B cell (primary cell): ENCODE results near the gene CYP8B1. TPM values are rescaled to one million over a fixed set of nuclear protein-coding genes. Genes with fewer than 3 reads are reported as not detected.

Source experiments
- ATAC-seq: fragments of 200-7000 bp; cut with Tn5 transposase; one replicate; pipeline ENCODE4 v1.10.0; 2021; ENCODE audit warnings: low read depth, mild to moderate bottlenecking, moderate number of reproducible peaks, moderate library complexity
- CTCF ChIA-PET: fragments of 350-600 bp; sonication (Branson Sonifier 250); formaldehyde crosslinking; loops from one replicate; lab custom pipeline; 2021; ENCODE audit warnings: antibody characterized with exemption, inconsistent platforms; lab: Charles Lee
- POLR2A ChIA-PET: fragments of 350-600 bp; sonication (Branson Sonifier 250); formaldehyde crosslinking; loops from one replicate; lab custom pipeline; 2021; ENCODE audit warnings: antibody characterized with exemption; lab: Charles Lee
- DNase-seq: peaks from one replicate; pipeline ENCODE4 v3.0.0; 2013
- H2AFZ ChIP-seq: 2 replicates; pipeline ENCODE4 v1.6.1; 2012; ENCODE audit warnings: mild to moderate bottlenecking, low read depth, low read length; ENCODE audit not compliant: insufficient read depth, poor library complexity, severe bottlenecking
- H3K27ac ChIP-seq, 2 donors: 1 replicate in 1 of 2; 2 replicates in 1 of 2; pipeline ENCODE4 v1.5.1; 2012 to 2013; ENCODE audit warnings: low read length in 2 of 2, mild to moderate bottlenecking in 2 of 2, moderate library complexity in 1 of 2
- H3K27me3 ChIP-seq, 4 experiments: fragments of 200-600 bp in 1 of 4; sonication (generic) in 1 of 4; replicated peaks in 1 of 4; 1 replicate in 2 of 4; 2 replicates in 2 of 4; pipeline versions ENCODE4 v1.6.1 to v1.7.0; 2013 to 2016; ENCODE audit warnings: low read length in 3 of 4, mild to moderate bottlenecking in 2 of 4, mixed read lengths in 1 of 4, moderate library complexity in 1 of 4; ENCODE audit not compliant: insufficient read depth in 4 of 4, control insufficient read depth in 3 of 4; ENCODE audit errors: control extremely low read depth in 1 of 4
- H3K36me3 ChIP-seq, 2 experiments: replicated peaks in 1 of 2; 1 replicate in 1 of 2; 2 replicates in 1 of 2; pipeline versions ENCODE4 v1.6.1 to v1.7.1; 2013; ENCODE audit warnings: low read length in 1 of 2; ENCODE audit not compliant: insufficient read depth in 2 of 2, control insufficient read depth in 1 of 2; ENCODE audit errors: control extremely low read depth in 1 of 2, extremely low read depth in 1 of 2
- H3K4me1 ChIP-seq, 2 donors: fragments of 200-600 bp in 1 of 2; sonication (generic) in 1 of 2; 1 replicate in 1 of 2; 2 replicates in 1 of 2; pipeline versions ENCODE4 v1.5.1 to v1.6.1; 2013 to 2017; ENCODE audit warnings: low read length in 2 of 2; ENCODE audit not compliant: control insufficient read depth in 2 of 2, insufficient read depth in 2 of 2
- H3K4me2 ChIP-seq: replicated peaks from 2 replicates; pipeline ENCODE3; 2012; ENCODE audit warnings: mild to moderate bottlenecking, low read depth, low read length; ENCODE audit not compliant: poor library complexity, severe bottlenecking
- H3K4me3 ChIP-seq, 5 experiments: fragments of 200-600 bp in 1 of 5; sonication (generic) in 1 of 5; 1 replicate in 3 of 5; 2 replicates in 2 of 5; pipeline versions ENCODE4 v1.5.1 to v1.7.0; 2011 to 2016; ENCODE audit warnings: low read length in 4 of 5, mild to moderate bottlenecking in 4 of 5, low read depth in 2 of 5, control low read depth in 1 of 5, moderate library complexity in 1 of 5; ENCODE audit not compliant: insufficient read depth in 1 of 5; ENCODE audit errors: control extremely low read depth in 1 of 5, extremely low read depth in 1 of 5
- H3K79me2 ChIP-seq: fragments of 200-600 bp; sonication (generic); one replicate; pipeline ENCODE4 v1.6.0; 2016; ENCODE audit warnings: low read length; ENCODE audit not compliant: control insufficient read depth, insufficient read depth
- H3K9ac ChIP-seq: fragments of 200-600 bp; sonication (generic); 2 replicates; pipeline ENCODE4 v1.6.1; 2017; ENCODE audit warnings: mild to moderate bottlenecking, low read length, moderate library complexity
- H3K9me3 ChIP-seq, 3 donors: one replicate each; pipeline versions ENCODE4 v1.6.1 to v1.7.1; 2013; ENCODE audit warnings: low read length in 2 of 3; ENCODE audit not compliant: control insufficient read depth in 2 of 3, insufficient read depth in 1 of 3; ENCODE audit errors: control extremely low read depth in 1 of 3
- H4K20me1 ChIP-seq: 2 replicates; pipeline ENCODE4 v1.6.0; 2012; ENCODE audit warnings: mild to moderate bottlenecking, low read length; ENCODE audit not compliant: insufficient read depth, control insufficient read depth, poor library complexity, severe bottlenecking
- H3K27ac Mint-ChIP-seq: one replicate; pipeline ENCODE4 v1.8.0; 2021; ENCODE audit warnings: mixed read lengths
- H3K27me3 Mint-ChIP-seq: one replicate; pipeline ENCODE4 v1.8.0; 2021; ENCODE audit warnings: mixed read lengths
- H3K4me1 Mint-ChIP-seq: one replicate; pipeline ENCODE4 v1.8.0; 2021; ENCODE audit warnings: mixed read lengths
- H3K4me3 Mint-ChIP-seq: one replicate; pipeline ENCODE4 v1.8.0; 2021; ENCODE audit warnings: mixed read lengths
- H3K9me3 Mint-ChIP-seq: one replicate; pipeline ENCODE4 v1.8.0; 2022; ENCODE audit warnings: mixed read lengths; ENCODE audit not compliant: insufficient read depth
- EZH2 ChIP-seq: IDR thresholded peaks from 2 replicates; pipeline ENCODE4 v1.6.1; 2012; ENCODE audit warnings: borderline replicate concordance, low read depth, mild to moderate bottlenecking, moderate library complexity, low read length; ENCODE audit not compliant: insufficient read depth, poor library complexity, severe bottlenecking
- WGBS: methylation state at CpG from one replicate; pipeline ENCODE4 v1.1.5; 2013; ENCODE audit warnings: missing lambda C conversion rate; ENCODE audit not compliant: insufficient coverage; 5-methylcytosine and 5-hydroxymethylcytosine counted together
- intact Hi-C: fragments of 100-400 bp; cut with micrococcal nuclease; formaldehyde crosslinking; loops from one replicate; pipeline ENCODE4 v1.10.0; 2022
- polyA plus RNA-seq: library from polyadenylated mRNA; depleted of rRNA; stranded (reverse); fragments of >200 nt; gene quantifications from 2 replicates; pipeline ENCODE4 v1.2.3, GENCODE V29; 2012
- total RNA-seq, 2 donors: library from RNA; stranded (reverse); fragments of 120-200 nt in 1 of 2; gene quantifications; 1 replicate in 1 of 2; 2 replicates in 1 of 2; pipeline versions ENCODE4 v1.2.3 to v1.2.4, GENCODE V29; 2013 to 2022
- TF ChIP-seq, protein P1 (sequence below): fragments of 200-600 bp; IDR thresholded peaks from one replicate; pipeline ENCODE4 v1.8.0; 2022; ENCODE audit warnings: antibody characterized with exemption, mild to moderate bottlenecking

The CYP8B1 gene
- total and polyA plus RNA-seq, 2 donors (not counting 1 experiment from before 2014, with no cell fraction given): not detected

DNA sequence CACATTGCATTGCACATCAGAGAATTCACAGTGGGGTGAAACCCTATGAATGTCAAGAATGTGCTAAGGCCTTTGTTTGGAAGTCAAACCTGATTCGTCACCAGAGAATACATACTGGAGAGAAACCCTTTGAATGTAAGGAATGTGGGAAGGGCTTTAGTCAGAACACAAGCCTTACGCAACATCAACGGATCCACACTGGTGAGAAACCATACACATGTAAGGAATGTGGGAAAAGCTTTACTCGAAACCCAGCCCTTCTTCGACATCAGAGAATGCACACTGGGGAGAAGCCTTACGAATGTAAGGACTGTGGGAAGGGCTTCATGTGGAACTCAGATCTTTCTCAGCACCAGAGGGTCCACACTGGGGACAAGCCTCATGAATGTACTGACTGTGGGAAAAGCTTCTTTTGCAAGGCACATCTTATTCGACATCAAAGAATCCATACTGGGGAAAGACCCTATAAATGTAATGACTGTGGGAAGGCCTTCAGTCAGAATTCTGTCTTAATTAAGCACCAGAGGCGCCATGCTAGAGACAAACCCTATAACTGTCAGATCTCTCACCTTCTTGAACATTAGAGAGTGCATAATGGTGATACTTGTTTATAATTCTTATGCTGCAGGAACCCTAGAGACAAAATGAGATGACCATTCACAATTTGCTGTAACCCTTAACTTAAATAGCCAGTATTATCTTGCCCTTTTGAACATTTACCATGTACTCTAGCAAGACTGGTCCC lies 39.3 kb upstream of the CYP8B1 start:
- Histone ChIP-seq H4K20me1 (no peaks in the 10 kb centered on the region), H3K36me3 (no peaks in the 10 kb centered on the region), H3K27ac (no peak overlapping the region), H3K4me1 (no peaks in the 10 kb centered on the region), H3K4me2 (no peak overlapping the region), H3K9ac (no peak overlapping the region), H2AFZ (no peak overlapping the region), H3K27me3 (peaks cover 0 to 2% (median 0%) of the 10 kb centered on the region in 4 experiments), H3K9me3 (peaks cover 6 to 34% (median 21%) of the 10 kb centered on the region in 3 donors), H3K4me3 (no peak overlapping the region), H3K79me2 (no peaks in the 10 kb centered on the region)
- H3K4me1 Mint-ChIP-seq: no peaks in the 10 kb centered on the region
- peaks cover 30% of the 10 kb centered on the region for H3K9me3 Mint-ChIP-seq
- POLR2A ChIA-PET: no interaction called here
- DNase-seq: no peak
- H3K27ac Mint-ChIP-seq: no peak overlapping the region
- intact Hi-C loops: no loop called here
- TF ChIP-seq EZH2: no peak
- TF ChIP-seq, protein P1, sequence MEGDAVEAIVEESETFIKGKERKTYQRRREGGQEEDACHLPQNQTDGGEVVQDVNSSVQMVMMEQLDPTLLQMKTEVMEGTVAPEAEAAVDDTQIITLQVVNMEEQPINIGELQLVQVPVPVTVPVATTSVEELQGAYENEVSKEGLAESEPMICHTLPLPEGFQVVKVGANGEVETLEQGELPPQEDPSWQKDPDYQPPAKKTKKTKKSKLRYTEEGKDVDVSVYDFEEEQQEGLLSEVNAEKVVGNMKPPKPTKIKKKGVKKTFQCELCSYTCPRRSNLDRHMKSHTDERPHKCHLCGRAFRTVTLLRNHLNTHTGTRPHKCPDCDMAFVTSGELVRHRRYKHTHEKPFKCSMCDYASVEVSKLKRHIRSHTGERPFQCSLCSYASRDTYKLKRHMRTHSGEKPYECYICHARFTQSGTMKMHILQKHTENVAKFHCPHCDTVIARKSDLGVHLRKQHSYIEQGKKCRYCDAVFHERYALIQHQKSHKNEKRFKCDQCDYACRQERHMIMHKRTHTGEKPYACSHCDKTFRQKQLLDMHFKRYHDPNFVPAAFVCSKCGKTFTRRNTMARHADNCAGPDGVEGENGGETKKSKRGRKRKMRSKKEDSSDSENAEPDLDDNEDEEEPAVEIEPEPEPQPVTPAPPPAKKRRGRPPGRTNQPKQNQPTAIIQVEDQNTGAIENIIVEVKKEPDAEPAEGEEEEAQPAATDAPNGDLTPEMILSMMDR: no peak
- peaks cover 9% of the 10 kb centered on the region for H3K27me3 Mint-ChIP-seq
- H3K4me3 Mint-ChIP-seq: no peak overlapping the region
- WGBS: 99% methylated on average over 6 of the region's 8 CpGs
- ATAC-seq: no peak
- CTCF ChIA-PET: no interaction called here

DNA sequence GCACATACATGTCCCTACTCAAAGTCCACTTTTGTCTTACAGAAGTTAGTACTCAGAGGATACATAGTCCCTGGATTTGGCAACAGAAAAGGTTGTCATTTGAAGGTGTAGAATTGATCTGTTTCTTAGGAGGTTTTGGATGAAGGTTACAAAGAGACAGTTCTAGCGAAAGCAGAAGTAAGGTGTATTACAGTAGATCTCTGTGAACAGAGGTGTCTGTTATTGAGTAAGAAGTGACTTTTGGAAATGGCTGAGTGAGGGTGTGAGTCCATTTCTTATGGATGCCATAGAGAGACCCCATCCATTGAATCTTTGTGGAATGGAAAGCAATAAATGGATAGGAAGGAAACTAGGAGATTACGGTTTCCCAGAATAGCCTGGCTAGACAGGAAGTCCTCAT lies 35.9 kb upstream of the CYP8B1 start:
- POLR2A ChIA-PET: no interaction called here
- Histone ChIP-seq H3K9me3 (peaks cover 2 to 27% (median 21%) of the 10 kb centered on the region in 3 donors), H3K79me2 (no peaks in the 10 kb centered on the region), H3K4me2 (no peak overlapping the region), H3K4me3 (no peak overlapping the region), H4K20me1 (no peaks in the 10 kb centered on the region), H3K4me1 (peaks cover 0 to 4% of the 10 kb centered on the region in 2 donors), H3K27ac (no peak overlapping the region), H3K9ac (no peak overlapping the region), H3K36me3 (no peaks in the 10 kb centered on the region), H3K27me3 (peaks cover 0 to 13% (median 6%) of the 10 kb centered on the region in 4 experiments), H2AFZ (no peak overlapping the region)
- Mint-ChIP-seq H3K9me3 (peaks cover 24% of the 10 kb centered on the region), H3K4me3 (no peak overlapping the region), H3K27me3 (peaks cover 24% of the 10 kb centered on the region), H3K4me1 (peaks cover 3% of the 10 kb centered on the region), H3K27ac (no peak overlapping the region)
- WGBS: 100% methylated on average over 1 of the region's 2 CpGs
- DNase-seq (no peak), ATAC-seq (no peak)
- intact Hi-C loops: no loop called here
- TF ChIP-seq, protein P1: no peak
- TF ChIP-seq EZH2: no peak
- CTCF ChIA-PET: no interaction called here
